Activated CD8-positive, alpha-beta memory T cell treated with anti-CD3 and anti-CD28 coated beads, Interleukin-2, amount 50 U/mL, for 1 hour (primary cell): Measurements from ENCODE around the gene EVI2A.
"Not testable (repeated sequence)": the region's sequence is repeated elsewhere in the genome, so short reads cannot be mapped to it uniquely, and the experiment has no call there.

Experiments
- DNase-seq: peaks from one replicate; pipeline ENCODE4 v3.0.0-alpha.2; 2020; ENCODE audit errors: extremely low read depth

EVI2A gene

GRCh38 chr17:31321481-31321880 is at the start of gene EVI2A:
Gene EVI2A, minus strand, starts transcription at chr17:31321622. Its CDS starts 2,609 bp downstream, at chr17:31319013.
- peak; percentile 82 for DNase-seq

GRCh38 chr17:31369266-31369665 is 47.8 kb upstream of the EVI2A start:
- no peak for DNase-seq

GRCh38 chr17:31366088-31366487 is 44.7 kb upstream of the EVI2A start:
- no peak for DNase-seq

- no peak for DNase-seq
Measured at GRCh38 chr17:31364012-31364411, 42.6 kb upstream of the EVI2A start.

- no peak for DNase-seq
Measured at GRCh38 chr17:31357839-31358394, 36.5 kb upstream of the EVI2A start.

GRCh38 chr17:31357091-31357490 is 35.7 kb upstream of the EVI2A start:
- no peak for DNase-seq

- DNase-seq: no peak
Measured at GRCh38 chr17:31355935-31356334, 34.5 kb upstream of the EVI2A start.

- no peak for DNase-seq
Measured at GRCh38 chr17:31349454-31349853, 28.0 kb upstream of the EVI2A start.

- DNase-seq: not testable (repeated sequence)
Measured at GRCh38 chr17:31345191-31345747, 23.8 kb upstream of the EVI2A start.

- no peak for DNase-seq
Measured at GRCh38 chr17:31339906-31340661, 18.7 kb upstream of the EVI2A start.

GRCh38 chr17:31329221-31329620 is 7.8 kb upstream of the EVI2A start:
- no peak for DNase-seq

GRCh38 chr17:31328160-31328535 is 6.7 kb upstream of the EVI2A start:
- DNase-seq: no peak

GRCh38 chr17:31327534-31328159 is 6.2 kb upstream of the EVI2A start:
- no peak for DNase-seq

GRCh38 chr17:31323551-31323950 is 2.1 kb upstream of the EVI2A start:
- no peak for DNase-seq

GRCh38 chr17:31321966-31322365 is 544 bp upstream of the EVI2A start:
- DNase-seq: no peak

- no peak for DNase-seq
Measured at GRCh38 chr17:31320791-31321190, 631 bp downstream of the EVI2A start.

GRCh38 chr17:31320241-31320640 is 1.2 kb downstream of the EVI2A start:
- no peak for DNase-seq

- DNase-seq: no peak
Measured at GRCh38 chr17:31318851-31319661, 2.4 kb downstream of the EVI2A start.

GRCh38 chr17:31318298-31318801 is 3.1 kb downstream of the EVI2A start:
- DNase-seq: peak; percentile 72

GRCh38 chr17:31314782-31315100 is 6.7 kb downstream of the EVI2A start:
- no peak for DNase-seq

GRCh38 chr17:31313982-31314781 is 7.2 kb downstream of the EVI2A start, which contains the start of gene EVI2B:
Gene EVI2B, minus strand, starts transcription at chr17:31314054. Its CDS starts 8,445 bp downstream, at chr17:31305609.
- DNase-seq: peak; percentile 31
